ENCODE data around the gene DLGAP1. TPM values are rescaled to one million over a fixed set of nuclear protein-coding genes. Genes with fewer than 3 reads are reported as not detected.

Gene DLGAP1
- total and polyA plus RNA-seq, 10 of the 15 experiments (the other 5 are each of a cell fraction or from before 2014, with no cell fraction given) = 0.23 to 27.6 (median 1.9) TPM

DNA sequence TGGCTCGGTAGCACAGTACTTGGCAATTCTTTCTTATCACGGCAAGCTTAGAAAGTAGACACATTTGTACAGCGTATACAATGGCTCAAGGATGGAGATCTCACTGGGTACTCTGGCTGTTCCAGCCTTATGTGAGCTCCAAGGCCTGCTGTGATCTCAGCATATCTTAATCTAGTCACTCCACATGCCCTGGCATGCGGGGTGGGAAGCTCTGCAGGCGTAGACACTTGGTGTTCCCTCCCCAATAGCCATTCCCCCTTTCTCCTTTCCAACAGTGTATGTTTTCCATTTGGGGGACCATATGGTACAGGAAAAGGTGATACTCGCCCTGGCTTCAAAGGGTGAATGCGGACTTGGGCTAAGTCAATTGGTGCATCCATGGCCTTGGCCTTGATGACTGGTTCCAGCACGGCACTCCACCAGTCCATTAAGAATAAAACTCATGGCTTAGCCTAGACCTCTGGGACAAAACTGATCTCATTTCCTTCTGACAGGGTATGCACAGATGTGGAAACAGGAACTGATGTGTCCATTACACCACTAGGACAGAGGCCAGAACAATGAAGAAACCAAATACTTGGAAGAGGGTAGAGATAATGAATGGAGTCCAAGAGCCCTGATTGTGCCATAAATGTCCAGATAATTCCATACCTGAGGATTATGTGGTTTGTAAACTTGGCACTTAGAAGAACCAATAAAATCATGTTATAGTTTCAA is 976.7 kb downstream of the DLGAP1 start:
- ChIA-PET SMC1A (ENCODE audit: uncharacterized antibody, unreplicated experiment) (interaction anchor here (0.6 to 0.7 kb wide), 2 partner anchors 12 to 15 kb away, joined by 3 read pairs; no protein-coding TSS in a partner anchor), RAD21 (ENCODE audit: unreplicated experiment) (no interaction called here)
- no peak for FAIRE-seq

More for the DNA sequence above, 976.7 kb downstream of the DLGAP1 start:
- intact Hi-C loops (cut with micrococcal nuclease; ENCODE audit: unreplicated experiment) = no loop called here
- no peak for ATAC-seq
- Histone ChIP-seq H3K9ac (ENCODE audit: control insufficient read depth, insufficient read depth, low read length) (no peak overlapping the region), H3K36me3 (ENCODE audit: control insufficient read depth in 2 of 2, insufficient read depth in 2 of 2, low read length in 1 of 2) (no peaks in the 10 kb centered on the region), H3K79me2 (ENCODE audit: control insufficient read depth, insufficient read depth, low read length) (no peaks in the 10 kb centered on the region), H4K20me1 (ENCODE audit: control insufficient read depth, insufficient read depth) (no peaks in the 10 kb centered on the region), H3K4me1 (ENCODE audit: control insufficient read depth, insufficient read depth, low read length) (no peaks in the 10 kb centered on the region), H2AFZ (ENCODE audit: control insufficient read depth, low read depth, low read length) (no peak overlapping the region), H3K27ac (ENCODE audit: control insufficient read depth, insufficient read depth) (no peak overlapping the region), H3K9me3 (replicated peaks; ENCODE audit: control insufficient read depth, insufficient read depth, low read length) (no peaks in the 10 kb centered on the region; the same call in 2 of the 3 replicates), H3K4me2 (ENCODE audit: control insufficient read depth, insufficient read depth) (no peak overlapping the region), H3K4me3 (no peak overlapping the region), H3K27me3 (replicated peaks in 1 of 2; ENCODE audit: control insufficient read depth in 2 of 2, insufficient read depth in 2 of 2, low read length in 1 of 2) (peaks cover 0 to 2% of the 10 kb centered on the region in 2 experiments; a peak in 2 of 4 replicates)
- TF ChIP-seq CBX5 (IDR thresholded peaks at IDR 0.05; ENCODE audit: low read depth) (no peak), NR2C2 (IDR thresholded peaks at IDR 0.05; ENCODE audit: borderline replicate concordance, control insufficient read depth, insufficient read length, low read depth) (no peak), PML (IDR thresholded peaks at IDR 0.05; ENCODE audit: low read length) (no peak), PAX5 (IDR thresholded peaks at IDR 0.05; ENCODE audit: borderline replicate concordance, low read depth, low read length) (no peak), NR2C1 (IDR thresholded peaks at IDR 0.05) (no peak), ZNF384 (IDR thresholded peaks at IDR 0.05; ENCODE audit: borderline replicate concordance, low read depth, low read length) (no peak), TAF1 (IDR thresholded peaks at IDR 0.05; ENCODE audit: borderline replicate concordance, low read depth, low read length) (no peak), EZH2 (IDR thresholded peaks at IDR 0.05; ENCODE audit: borderline replicate concordance, control insufficient read depth, low read depth, low read length) (no peak), ZBTB11 (CRISPR knock-in tag; IDR thresholded peaks at IDR 0.05) (no peak), KLF5 (IDR thresholded peaks at IDR 0.05; ENCODE audit: partially characterized antibody) (no peak)
- TF ChIP-seq, protein P1, sequence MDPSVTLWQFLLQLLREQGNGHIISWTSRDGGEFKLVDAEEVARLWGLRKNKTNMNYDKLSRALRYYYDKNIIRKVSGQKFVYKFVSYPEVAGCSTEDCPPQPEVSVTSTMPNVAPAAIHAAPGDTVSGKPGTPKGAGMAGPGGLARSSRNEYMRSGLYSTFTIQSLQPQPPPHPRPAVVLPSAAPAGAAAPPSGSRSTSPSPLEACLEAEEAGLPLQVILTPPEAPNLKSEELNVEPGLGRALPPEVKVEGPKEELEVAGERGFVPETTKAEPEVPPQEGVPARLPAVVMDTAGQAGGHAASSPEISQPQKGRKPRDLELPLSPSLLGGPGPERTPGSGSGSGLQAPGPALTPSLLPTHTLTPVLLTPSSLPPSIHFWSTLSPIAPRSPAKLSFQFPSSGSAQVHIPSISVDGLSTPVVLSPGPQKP (IDR thresholded peaks at IDR 0.05; ENCODE audit: low read depth, low read length) = no peak
- DNase-seq (ENCODE audit: low read depth, low spot score) = no peak
- POLR2A ChIA-PET = no interaction called here
- CTCF ChIA-PET = interaction anchor here (0.9 to 1.1 kb wide), 2 partner anchors 25 to 107 kb away, joined by 3 to 4 read pairs; no protein-coding TSS in a partner anchor
- BruUV-seq (replicated peaks) = no TSS peak
- 58% methylated on average over 8 of the region's 8 CpGs for WGBS (ENCODE audit: insufficient coverage, insufficient replicate concordance, low lambda C conversion rate, missing lambda C conversion rate)
- in situ Hi-C loops (cut with MboI) = no loop called here
